WTC11 (cell line): ENCODE data around the gene H2AZ2. TPM values are rescaled to one million over a fixed set of nuclear protein-coding genes. Genes with fewer than 3 reads are reported as not detected.

ENCODE experiments used
- ATAC-seq: fragments of 200-7000 bp; cut with Tn5 transposase; 2 replicates; pipeline ENCODE4 v1.10.0; 2021; ENCODE audit warnings: mild to moderate bottlenecking, moderate library complexity
- CTCF ChIA-PET: fragments of 300-600 bp; sonication (Branson Sonifier 250); formaldehyde crosslinking; loops from one replicate; lab custom pipeline; 2021; ENCODE audit warnings: antibody characterized with exemption; lab: Charles Lee
- POLR2A ChIA-PET: fragments of 350-600 bp; sonication (Branson Sonifier 250); formaldehyde crosslinking; loops from one replicate; lab custom pipeline; 2021; ENCODE audit warnings: antibody characterized with exemption; lab: Charles Lee
- DNase-seq: peaks from one replicate; pipeline ENCODE4 v3.0.0; 2021; ENCODE audit warnings: low spot score
- H3K27ac Mint-ChIP-seq: 2 replicates; pipeline ENCODE4 v1.8.0; 2021; ENCODE audit warnings: mixed read lengths
- H3K27me3 Mint-ChIP-seq: 2 replicates; pipeline ENCODE4 v1.8.0; 2021; ENCODE audit warnings: low read depth, mild to moderate bottlenecking, moderate library complexity, mixed read lengths
- H3K36me3 Mint-ChIP-seq: 2 replicates; pipeline ENCODE4 v1.8.0; 2021; ENCODE audit warnings: mixed read lengths
- H3K4me1 Mint-ChIP-seq: 2 replicates; pipeline ENCODE4 v1.8.0; 2022; ENCODE audit warnings: mixed read lengths
- H3K4me3 Mint-ChIP-seq: 2 replicates; pipeline ENCODE4 v1.8.0; 2021; ENCODE audit warnings: mild to moderate bottlenecking, moderate library complexity, mixed read lengths
- H3K9me3 Mint-ChIP-seq: 2 replicates; pipeline ENCODE4 v1.8.0; 2021; ENCODE audit warnings: mixed read lengths
- ARID4B ChIP-seq: sonication (generic); formaldehyde crosslinking; IDR thresholded peaks from 2 replicates; pipeline ENCODE4 v1.8.0; 2023; ENCODE audit warnings: missing genetic modification reagents, mild to moderate bottlenecking, borderline replicate concordance
- ETV6 ChIP-seq: sonication (generic); formaldehyde crosslinking; IDR thresholded peaks from 2 replicates; pipeline ENCODE4 v1.8.1; 2022; ENCODE audit warnings: mild to moderate bottlenecking, missing genetic modification reagents
- FOXP4 ChIP-seq: sonication (generic); formaldehyde crosslinking; IDR thresholded peaks from 2 replicates; pipeline ENCODE4 v1.8.0; 2022; ENCODE audit warnings: mild to moderate bottlenecking, missing genetic modification reagents
- GTF2I ChIP-seq: fragments of 250-450 bp; sonication (Bioruptor Pico); conservative IDR thresholded peaks from 2 replicates; pipeline ENCODE4 v1.4.0; 2021; ENCODE audit warnings: mild to moderate bottlenecking
- JAZF1 ChIP-seq: fragments of 250-450 bp; sonication (Bioruptor Pico); IDR thresholded peaks from 2 replicates; pipeline ENCODE4 v1.9.0; 2021; ENCODE audit warnings: moderate library complexity, mild to moderate bottlenecking, inconsistent platforms
- NR3C1 ChIP-seq: sonication (generic); formaldehyde crosslinking; conservative IDR thresholded peaks from 2 replicates; pipeline ENCODE4 v1.8.1; 2023; ENCODE audit warnings: low read depth, mild to moderate bottlenecking, missing genetic modification reagents
- PRRX2 ChIP-seq: fragments of 250-450 bp; sonication (Bioruptor Pico); IDR thresholded peaks from 2 replicates; pipeline ENCODE4 v1.8.0; 2021; ENCODE audit warnings: mild to moderate bottlenecking
- SMAD3 ChIP-seq: sonication (generic); formaldehyde crosslinking; IDR thresholded peaks from 2 replicates; pipeline ENCODE4 v1.8.0; 2022; ENCODE audit warnings: missing genetic modification reagents, mild to moderate bottlenecking, borderline replicate concordance
- SOX15 ChIP-seq: fragments of 250-450 bp; sonication (Bioruptor Pico); IDR thresholded peaks from 2 replicates; pipeline ENCODE4 v1.9.0; 2021; ENCODE audit warnings: mild to moderate bottlenecking
- ZBTB21 ChIP-seq: sonication (generic); formaldehyde crosslinking; IDR thresholded peaks from 2 replicates; pipeline ENCODE4 v1.8.1; 2023; ENCODE audit warnings: mild to moderate bottlenecking, missing genetic modification reagents, borderline replicate concordance
- ZNF232 ChIP-seq: sonication (generic); formaldehyde crosslinking; IDR thresholded peaks from 2 replicates; pipeline ENCODE4 v1.8.0; 2022; ENCODE audit warnings: mild to moderate bottlenecking, missing genetic modification reagents
- ZNF532 ChIP-seq: fragments of 250-450 bp; sonication (Bioruptor Pico); IDR thresholded peaks from 2 replicates; pipeline ENCODE4 v1.9.0; 2021; ENCODE audit warnings: mild to moderate bottlenecking, borderline replicate concordance
- total RNA-seq: library from RNA; stranded (reverse); gene quantifications from 3 replicates; pipeline ENCODE4 v1.2.3, GENCODE V29; 2021
- TF ChIP-seq, protein P1 (sequence below): fragments of 250-450 bp; sonication (Bioruptor Pico); conservative IDR thresholded peaks from 2 replicates; pipeline ENCODE4 v1.9.0; 2021; ENCODE audit warnings: mild to moderate bottlenecking
- TF ChIP-seq, protein P2 (sequence below): fragments of 250-450 bp; sonication (Bioruptor Pico); IDR thresholded peaks from 2 replicates; pipeline ENCODE4 v1.9.0; 2021; ENCODE audit warnings: mild to moderate bottlenecking
- TF ChIP-seq, protein P3 (sequence below): sonication (generic); formaldehyde crosslinking; IDR thresholded peaks from 2 replicates; pipeline ENCODE4 v1.8.0; 2023; ENCODE audit warnings: mild to moderate bottlenecking, missing genetic modification reagents

Gene H2AZ2
- total RNA-seq, 1 experiment from 2014 or later: 178 TPM

- Mint-ChIP-seq H3K9me3 (no peaks in the 10 kb centered on the region), H3K36me3 (peaks cover 57% of the 10 kb centered on the region), H3K27ac (peak overlapping the region; percentile 86), H3K4me1 (peaks cover 16% of the 10 kb centered on the region), H3K4me3 (no peak overlapping the region), H3K27me3 (no peaks in the 10 kb centered on the region)
- ATAC-seq: no peak
- TF ChIP-seq FOXP4: no peak
- peak; percentile 22; the same call in 1 of the 2 replicates for TF ChIP-seq ZNF532 (CRISPR knock-in tag)
- no peak for TF ChIP-seq ETV6 (CRISPR knock-in tag)
- TF ChIP-seq, protein P1, sequence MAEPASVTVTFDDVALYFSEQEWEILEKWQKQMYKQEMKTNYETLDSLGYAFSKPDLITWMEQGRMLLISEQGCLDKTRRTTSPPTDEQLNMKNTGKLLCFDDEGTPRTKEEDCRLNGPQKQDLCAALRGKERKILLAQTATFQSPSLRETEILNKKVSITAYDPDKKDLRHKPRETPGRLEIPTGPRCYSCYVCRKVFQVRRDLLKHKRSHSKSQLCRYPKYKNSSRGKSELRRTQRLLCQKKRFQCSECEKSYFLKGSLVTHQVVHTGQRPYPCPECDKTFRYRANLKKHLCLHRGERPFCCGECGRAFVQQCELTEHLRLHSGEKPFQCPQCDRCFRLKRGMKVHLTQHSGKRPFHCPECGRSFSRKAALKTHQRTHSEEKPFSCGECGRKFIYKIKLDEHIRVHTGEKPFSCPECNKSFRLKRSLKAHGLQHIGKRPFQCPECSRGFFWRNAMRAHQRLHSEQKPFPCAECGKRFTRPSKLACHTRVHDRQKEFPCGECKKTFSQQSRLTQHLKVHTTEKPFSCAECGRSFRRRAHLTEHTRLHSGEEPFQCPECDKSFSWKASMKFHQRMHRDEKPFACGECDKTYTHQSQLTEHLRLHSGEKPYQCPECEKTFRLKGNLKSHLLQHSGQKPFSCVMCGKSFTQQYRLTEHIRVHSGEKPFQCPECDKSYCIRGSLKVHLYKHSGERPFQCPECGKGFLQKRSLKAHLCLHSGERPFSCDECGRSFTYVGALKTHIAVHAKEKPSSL (CRISPR knock-in tag): 0 out of 2 replicates have a peak, but pooled peaks have one; percentile 25
- no peak for TF ChIP-seq JAZF1 (CRISPR knock-in tag)
- TF ChIP-seq PRRX2 (CRISPR knock-in tag): peak; percentile 30; the same call in 1 of the 2 replicates
- TF ChIP-seq, protein P2, sequence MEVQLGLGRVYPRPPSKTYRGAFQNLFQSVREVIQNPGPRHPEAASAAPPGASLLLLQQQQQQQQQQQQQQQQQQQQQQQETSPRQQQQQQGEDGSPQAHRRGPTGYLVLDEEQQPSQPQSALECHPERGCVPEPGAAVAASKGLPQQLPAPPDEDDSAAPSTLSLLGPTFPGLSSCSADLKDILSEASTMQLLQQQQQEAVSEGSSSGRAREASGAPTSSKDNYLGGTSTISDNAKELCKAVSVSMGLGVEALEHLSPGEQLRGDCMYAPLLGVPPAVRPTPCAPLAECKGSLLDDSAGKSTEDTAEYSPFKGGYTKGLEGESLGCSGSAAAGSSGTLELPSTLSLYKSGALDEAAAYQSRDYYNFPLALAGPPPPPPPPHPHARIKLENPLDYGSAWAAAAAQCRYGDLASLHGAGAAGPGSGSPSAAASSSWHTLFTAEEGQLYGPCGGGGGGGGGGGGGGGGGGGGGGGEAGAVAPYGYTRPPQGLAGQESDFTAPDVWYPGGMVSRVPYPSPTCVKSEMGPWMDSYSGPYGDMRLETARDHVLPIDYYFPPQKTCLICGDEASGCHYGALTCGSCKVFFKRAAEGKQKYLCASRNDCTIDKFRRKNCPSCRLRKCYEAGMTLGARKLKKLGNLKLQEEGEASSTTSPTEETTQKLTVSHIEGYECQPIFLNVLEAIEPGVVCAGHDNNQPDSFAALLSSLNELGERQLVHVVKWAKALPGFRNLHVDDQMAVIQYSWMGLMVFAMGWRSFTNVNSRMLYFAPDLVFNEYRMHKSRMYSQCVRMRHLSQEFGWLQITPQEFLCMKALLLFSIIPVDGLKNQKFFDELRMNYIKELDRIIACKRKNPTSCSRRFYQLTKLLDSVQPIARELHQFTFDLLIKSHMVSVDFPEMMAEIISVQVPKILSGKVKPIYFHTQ (CRISPR knock-in tag): no peak
- ChIA-PET CTCF (no interaction called here), POLR2A (interaction anchor here (1.0 kb wide), 1 partner anchor 196 kb away, joined by 3 read pairs; the partner anchor contains the start of gene OGDH)
- DNase-seq: no peak
These were observed 45.4 kb downstream of the H2AZ2 start for GRCh38 chr7:44802418-44803025.

DNA sequence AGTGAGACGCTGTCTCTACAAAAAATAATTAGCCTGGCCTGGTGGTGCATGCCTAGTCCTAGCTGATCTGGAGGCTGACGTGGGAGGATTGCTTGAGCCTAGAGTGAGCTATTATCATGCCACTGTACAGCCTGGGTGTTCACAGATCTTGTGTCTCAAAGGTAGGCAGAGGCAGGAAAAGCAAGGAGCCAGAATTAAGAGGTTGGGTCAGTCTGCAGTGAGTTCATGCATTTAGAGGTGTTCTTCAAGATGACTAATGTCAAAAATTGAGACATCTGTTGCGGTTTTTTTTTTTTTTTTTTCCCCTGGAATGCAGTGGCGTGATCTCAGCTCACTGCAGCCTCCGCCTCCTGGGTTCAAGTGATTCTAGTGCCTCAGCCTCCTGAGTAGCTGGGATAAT lies 46.0 kb downstream of the H2AZ2 start:
- DNase-seq (no peak), ATAC-seq (no peak)
- peaks cover 62% of the 10 kb centered on the region for H3K36me3 Mint-ChIP-seq
- no peaks in the 10 kb centered on the region for H3K27me3 Mint-ChIP-seq
- H3K9me3 Mint-ChIP-seq: no peaks in the 10 kb centered on the region
- ChIA-PET CTCF (no interaction called here), POLR2A (interaction anchor here (1.0 kb wide), 1 partner anchor 195 kb away, joined by 3 read pairs; the partner anchor contains the start of gene OGDH)
- H3K27ac Mint-ChIP-seq: peak overlapping the region; percentile 96
- no peak overlapping the region for H3K4me3 Mint-ChIP-seq
- peaks cover 18% of the 10 kb centered on the region for H3K4me1 Mint-ChIP-seq
- no peak for TF ChIP-seq ARID4B
- TF ChIP-seq SOX15: no peak
- no peak for TF ChIP-seq SMAD3 (CRISPR knock-in tag)
- TF ChIP-seq ZNF232 (CRISPR knock-in tag): no peak
- no peak for TF ChIP-seq ZBTB21
- no peak for TF ChIP-seq NR3C1
- TF ChIP-seq, protein P3, sequence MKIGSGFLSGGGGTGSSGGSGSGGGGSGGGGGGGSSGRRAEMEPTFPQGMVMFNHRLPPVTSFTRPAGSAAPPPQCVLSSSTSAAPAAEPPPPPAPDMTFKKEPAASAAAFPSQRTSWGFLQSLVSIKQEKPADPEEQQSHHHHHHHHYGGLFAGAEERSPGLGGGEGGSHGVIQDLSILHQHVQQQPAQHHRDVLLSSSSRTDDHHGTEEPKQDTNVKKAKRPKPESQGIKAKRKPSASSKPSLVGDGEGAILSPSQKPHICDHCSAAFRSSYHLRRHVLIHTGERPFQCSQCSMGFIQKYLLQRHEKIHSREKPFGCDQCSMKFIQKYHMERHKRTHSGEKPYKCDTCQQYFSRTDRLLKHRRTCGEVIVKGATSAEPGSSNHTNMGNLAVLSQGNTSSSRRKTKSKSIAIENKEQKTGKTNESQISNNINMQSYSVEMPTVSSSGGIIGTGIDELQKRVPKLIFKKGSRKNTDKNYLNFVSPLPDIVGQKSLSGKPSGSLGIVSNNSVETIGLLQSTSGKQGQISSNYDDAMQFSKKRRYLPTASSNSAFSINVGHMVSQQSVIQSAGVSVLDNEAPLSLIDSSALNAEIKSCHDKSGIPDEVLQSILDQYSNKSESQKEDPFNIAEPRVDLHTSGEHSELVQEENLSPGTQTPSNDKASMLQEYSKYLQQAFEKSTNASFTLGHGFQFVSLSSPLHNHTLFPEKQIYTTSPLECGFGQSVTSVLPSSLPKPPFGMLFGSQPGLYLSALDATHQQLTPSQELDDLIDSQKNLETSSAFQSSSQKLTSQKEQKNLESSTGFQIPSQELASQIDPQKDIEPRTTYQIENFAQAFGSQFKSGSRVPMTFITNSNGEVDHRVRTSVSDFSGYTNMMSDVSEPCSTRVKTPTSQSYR (CRISPR knock-in tag): no peak
- no peak for TF ChIP-seq GTF2I (CRISPR knock-in tag)
